ENCODE measurements around the gene PLP2.

The PLP2 gene

DNA sequence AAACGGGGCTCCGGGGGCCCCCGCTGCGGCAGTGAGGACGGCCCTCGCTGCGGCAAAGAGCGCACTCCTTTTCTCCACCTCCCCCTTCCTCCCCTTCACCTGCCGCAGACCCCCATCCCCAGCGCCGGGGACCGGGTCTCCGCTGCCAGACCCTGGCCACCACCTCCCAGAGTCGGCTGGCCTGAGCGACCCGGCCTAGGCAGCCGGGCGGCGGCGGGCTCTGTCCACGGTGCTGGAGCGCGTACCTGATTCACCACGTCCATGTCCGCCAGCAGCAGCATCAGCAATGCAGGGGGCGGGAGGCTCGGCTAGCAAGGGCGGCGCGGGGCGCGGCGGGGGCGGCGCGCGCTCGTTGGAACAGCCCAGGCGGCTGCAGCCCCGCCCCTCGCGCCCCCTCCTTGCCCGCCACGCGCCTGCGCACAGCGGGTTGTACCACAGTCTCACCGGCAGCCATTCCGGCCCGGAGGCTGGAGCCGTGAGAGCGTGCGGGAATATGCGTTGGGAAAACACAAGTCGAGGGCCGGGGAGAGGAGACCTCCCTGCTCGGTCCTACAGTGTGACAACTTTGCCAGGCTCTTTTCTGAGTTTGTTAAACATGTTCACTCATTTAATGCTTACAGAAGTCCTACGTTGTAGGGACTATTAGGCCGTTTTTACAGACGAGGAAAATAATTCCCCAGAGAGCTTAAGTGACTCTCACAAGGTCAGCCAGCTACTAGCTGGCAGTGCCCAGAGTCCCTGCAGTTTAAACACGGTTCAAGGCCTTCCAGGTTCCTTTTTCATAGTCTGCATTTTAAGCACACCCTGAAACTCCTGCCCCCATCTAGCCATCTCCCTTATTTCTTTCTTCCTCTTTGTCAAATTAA lies 28.4 kb downstream of the PLP2 start, which contains the start of gene SYP:
TSS of gene SYP (minus strand) at position 288 of the 866 bp plus-strand sequence. CDS start at position 281, 7 bp downstream.
- H3K4me1 ChIP-seq (ENCODE audit: control insufficient read depth, insufficient read depth, low read length, poor library complexity, severe bottlenecking), result peaks cover 4% of the 10 kb centered on the region
- no peak within 1 kb of the TSS for H3K4me3 ChIP-seq (ENCODE audit: extremely low read depth, insufficient read depth, low read length, poor library complexity, severe bottlenecking)
- WGBS, 2 experiments (ENCODE audit: insufficient coverage in 2 of 2), result 0 to 13% methylated on average over 10 to 16 of the region's 61 CpGs
- no peaks in the 10 kb centered on the region for H3K9me3 ChIP-seq (ENCODE audit: control insufficient read depth, low read length)
- no peak within 1 kb of the TSS for H3K27ac ChIP-seq (ENCODE audit: low read depth, low read length, severe bottlenecking)
- no peaks in the 10 kb centered on the region for H3K36me3 ChIP-seq (ENCODE audit: control insufficient read depth, insufficient read depth, low read length)

DNA sequence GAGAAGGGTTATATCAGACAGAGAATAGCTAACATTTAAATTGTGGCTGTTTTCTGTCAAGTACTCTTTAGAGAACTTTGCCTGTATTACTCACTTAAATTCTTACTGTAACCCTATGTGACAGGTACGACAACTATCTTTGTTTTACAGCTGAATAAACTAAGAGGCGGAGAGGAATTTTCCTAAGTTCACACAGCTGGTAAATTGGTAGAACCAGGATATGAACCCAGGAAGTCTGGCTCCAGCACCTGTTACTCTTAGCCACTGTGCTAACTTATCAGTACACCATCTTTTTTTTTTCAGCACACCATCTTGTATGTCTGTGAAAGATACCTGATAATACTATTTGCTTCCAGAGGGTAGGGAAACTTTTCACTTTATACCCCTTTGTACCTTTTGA lies 30.3 kb downstream of the PLP2 start:
- no peak overlapping the region for H3K27ac ChIP-seq (ENCODE audit: low read depth, low read length, severe bottlenecking)
- no peaks in the 10 kb centered on the region for H3K36me3 ChIP-seq (ENCODE audit: control insufficient read depth, insufficient read depth, low read length)
- no peak overlapping the region for H3K4me3 ChIP-seq (ENCODE audit: extremely low read depth, insufficient read depth, low read length, poor library complexity, severe bottlenecking)
- H3K9me3 ChIP-seq (ENCODE audit: control insufficient read depth, low read length), result no peaks in the 10 kb centered on the region
- H3K4me1 ChIP-seq (ENCODE audit: control insufficient read depth, insufficient read depth, low read length, poor library complexity, severe bottlenecking), result peaks cover 4% of the 10 kb centered on the region
- no CpG with 5 or more reads among the region's 2 CpGs for WGBS, 2 experiments (ENCODE audit: insufficient coverage in 2 of 2)

DNA sequence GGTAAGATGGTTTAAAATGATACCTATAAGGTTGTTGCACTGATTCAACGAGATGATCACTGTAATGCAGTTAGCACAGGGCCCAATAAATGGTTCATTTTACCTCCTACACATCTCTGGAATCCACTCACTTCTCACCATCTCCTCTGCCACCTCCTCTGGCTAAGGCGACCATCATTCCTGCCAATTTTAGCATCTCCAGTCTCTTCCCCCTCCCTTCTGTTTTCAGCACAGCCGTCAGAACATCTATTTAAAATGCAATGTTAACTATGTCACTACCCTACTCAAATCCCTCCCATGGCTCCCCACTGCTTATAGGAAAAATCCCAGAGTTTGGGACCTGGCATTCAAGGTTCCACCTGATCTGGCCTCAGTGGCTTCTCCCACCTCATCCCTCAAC lies 31.8 kb downstream of the PLP2 start:
- 62 to 90% methylated on average over 2 to 3 of the region's 3 CpGs for whole genome bisulfite sequencing, 2 experiments (ENCODE audit: insufficient coverage in 2 of 2)
- Histone ChIP-seq H3K36me3 (ENCODE audit: control insufficient read depth, insufficient read depth, low read length) (no peaks in the 10 kb centered on the region), H3K4me1 (ENCODE audit: control insufficient read depth, insufficient read depth, low read length, poor library complexity, severe bottlenecking) (peaks cover 4% of the 10 kb centered on the region), H3K9me3 (ENCODE audit: control insufficient read depth, low read length) (no peaks in the 10 kb centered on the region), H3K27ac (ENCODE audit: low read depth, low read length, severe bottlenecking) (no peak overlapping the region), H3K4me3 (ENCODE audit: extremely low read depth, insufficient read depth, low read length, poor library complexity, severe bottlenecking) (no peak overlapping the region)

DNA sequence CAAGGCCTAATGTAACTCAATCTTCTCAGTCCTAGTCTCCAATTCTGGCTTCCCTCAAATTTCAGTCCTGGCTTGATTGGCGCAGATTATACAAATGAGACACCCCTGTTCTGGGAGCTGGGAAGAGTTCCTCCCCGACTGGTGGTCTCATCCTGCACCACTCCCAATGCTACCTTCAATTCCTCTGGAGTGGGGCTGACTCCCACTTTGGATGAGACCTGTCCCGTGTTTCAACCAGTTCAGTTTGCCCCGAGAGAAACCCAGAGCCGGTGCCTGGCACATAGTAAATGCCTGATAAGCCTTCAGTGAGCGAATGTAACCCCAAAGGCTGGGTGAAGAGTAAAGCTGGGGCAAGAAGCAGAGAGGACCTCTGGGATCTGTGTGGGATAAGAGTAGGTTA lies 32.3 kb downstream of the PLP2 start:
- WGBS, 2 experiments (ENCODE audit: insufficient coverage in 2 of 2), result 92 to 95% methylated on average over 2 to 4 of the region's 6 CpGs
- Histone ChIP-seq H3K9me3 (ENCODE audit: control insufficient read depth, low read length) (no peaks in the 10 kb centered on the region), H3K36me3 (ENCODE audit: control insufficient read depth, insufficient read depth, low read length) (no peaks in the 10 kb centered on the region), H3K4me1 (ENCODE audit: control insufficient read depth, insufficient read depth, low read length, poor library complexity, severe bottlenecking) (no peaks in the 10 kb centered on the region), H3K4me3 (ENCODE audit: extremely low read depth, insufficient read depth, low read length, poor library complexity, severe bottlenecking) (no peak overlapping the region), H3K27ac (ENCODE audit: low read depth, low read length, severe bottlenecking) (no peak overlapping the region)

DNA sequence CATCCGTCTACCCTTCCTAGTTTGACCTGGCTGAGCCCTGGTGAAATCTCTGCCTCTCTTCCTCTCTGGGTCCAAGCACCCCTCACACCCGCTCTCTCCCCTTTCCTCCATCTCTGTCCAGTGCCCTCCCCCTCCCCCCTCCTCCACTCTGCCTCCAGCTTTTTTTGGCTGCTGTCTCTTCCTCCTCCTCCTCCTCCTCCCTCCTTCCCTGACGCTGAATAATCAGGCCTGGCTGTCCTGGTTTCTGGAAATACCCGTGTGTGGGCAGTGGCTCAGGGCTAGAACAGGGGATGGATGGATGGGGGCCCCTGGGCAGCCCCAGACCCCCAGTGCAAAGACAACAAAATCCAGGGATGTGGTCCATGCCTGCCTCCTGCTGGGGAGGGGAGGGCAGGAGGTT lies 33.0 kb downstream of the PLP2 start:
- WGBS, 2 experiments (ENCODE audit: insufficient coverage in 2 of 2), result 60 to 78% methylated on average over 1 to 2 of the region's 4 CpGs
- no peaks in the 10 kb centered on the region for H3K36me3 ChIP-seq (ENCODE audit: control insufficient read depth, insufficient read depth, low read length)
- H3K9me3 ChIP-seq (ENCODE audit: control insufficient read depth, low read length), result no peaks in the 10 kb centered on the region
- H3K4me1 ChIP-seq (ENCODE audit: control insufficient read depth, insufficient read depth, low read length, poor library complexity, severe bottlenecking), result no peaks in the 10 kb centered on the region
- H3K27ac ChIP-seq (ENCODE audit: low read depth, low read length, severe bottlenecking), result no peak overlapping the region
- H3K4me3 ChIP-seq (ENCODE audit: extremely low read depth, insufficient read depth, low read length, poor library complexity, severe bottlenecking), result no peak overlapping the region

DNA sequence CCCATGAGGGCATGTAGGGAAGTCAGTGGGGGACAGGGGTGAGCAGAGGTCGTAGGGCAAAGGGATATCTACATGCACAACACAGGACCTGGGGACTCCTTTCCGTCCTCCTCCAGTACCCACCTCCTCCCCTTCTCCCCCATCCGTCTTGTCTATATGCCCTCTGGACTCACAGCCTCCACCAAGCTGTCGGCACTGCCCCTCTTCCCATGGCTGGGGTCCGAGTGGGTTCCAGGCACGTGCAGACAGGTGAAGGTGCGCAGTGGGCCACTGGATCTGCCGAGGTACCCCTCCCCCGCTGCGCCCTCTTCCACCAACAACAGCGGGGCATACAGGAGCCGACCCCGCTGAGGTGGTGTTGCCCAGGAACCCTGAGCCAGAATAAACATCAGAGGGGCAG lies 33.7 kb downstream of the PLP2 start:
- Histone ChIP-seq H3K4me1 (ENCODE audit: control insufficient read depth, insufficient read depth, low read length, poor library complexity, severe bottlenecking) (no peaks in the 10 kb centered on the region), H3K4me3 (ENCODE audit: extremely low read depth, insufficient read depth, low read length, poor library complexity, severe bottlenecking) (no peak overlapping the region), H3K36me3 (ENCODE audit: control insufficient read depth, insufficient read depth, low read length) (no peaks in the 10 kb centered on the region), H3K9me3 (ENCODE audit: control insufficient read depth, low read length) (no peaks in the 10 kb centered on the region), H3K27ac (ENCODE audit: low read depth, low read length, severe bottlenecking) (no peak overlapping the region)
- 90 to 100% methylated on average over 2 to 3 of the region's 13 CpGs for WGBS, 2 experiments (ENCODE audit: insufficient coverage in 2 of 2)

DNA sequence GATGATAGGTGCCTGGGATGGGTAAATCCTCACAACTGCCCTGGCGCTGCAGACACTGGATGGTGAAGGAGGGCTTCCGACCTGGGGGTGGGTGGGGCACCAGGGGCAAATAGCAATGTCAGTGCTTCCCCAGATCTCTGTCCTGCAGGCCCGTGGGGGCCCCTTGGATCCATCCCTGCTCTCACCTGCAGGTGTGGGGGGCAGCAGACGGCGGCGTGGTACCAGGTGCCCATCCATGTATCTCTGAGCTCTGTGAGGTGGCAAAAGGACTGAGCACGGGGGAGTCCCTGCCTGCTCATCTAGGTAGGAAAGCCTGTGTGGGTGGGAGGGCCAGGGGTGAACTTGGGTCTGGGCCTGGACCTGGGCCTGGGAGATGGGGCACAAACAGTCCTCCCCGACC lies 34.8 kb downstream of the PLP2 start:
- H3K36me3 ChIP-seq (ENCODE audit: control insufficient read depth, insufficient read depth, low read length), result no peaks in the 10 kb centered on the region
- no CpG with 5 or more reads among the region's 8 CpGs for WGBS, 2 experiments (ENCODE audit: insufficient coverage in 2 of 2)
- H3K9me3 ChIP-seq (ENCODE audit: control insufficient read depth, low read length), result no peaks in the 10 kb centered on the region
- no peak overlapping the region for H3K27ac ChIP-seq (ENCODE audit: low read depth, low read length, severe bottlenecking)
- no peak overlapping the region for H3K4me3 ChIP-seq (ENCODE audit: extremely low read depth, insufficient read depth, low read length, poor library complexity, severe bottlenecking)
- H3K4me1 ChIP-seq (ENCODE audit: control insufficient read depth, insufficient read depth, low read length, poor library complexity, severe bottlenecking), result no peaks in the 10 kb centered on the region

DNA sequence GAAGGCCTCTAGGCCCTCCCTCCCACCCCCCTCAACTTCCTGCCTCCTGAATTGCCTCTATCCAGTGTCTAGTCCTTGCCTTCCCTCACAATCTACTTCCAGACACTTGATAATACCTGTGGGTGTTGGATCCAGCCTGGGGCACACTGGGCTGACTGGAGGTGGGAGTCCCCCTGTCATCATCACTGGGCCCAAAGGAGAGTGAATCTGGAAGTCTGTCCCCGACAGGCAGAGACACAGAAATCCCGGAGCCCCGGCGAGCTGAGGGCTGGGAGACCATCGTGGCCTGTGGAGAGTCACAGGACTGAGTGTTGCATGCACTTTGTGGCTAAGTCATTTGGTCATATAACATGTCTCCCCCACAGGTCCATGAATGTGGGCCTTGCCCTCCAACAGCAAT lies 36.7 kb downstream of the PLP2 start:
- H3K36me3 ChIP-seq (ENCODE audit: control insufficient read depth, insufficient read depth, low read length), result no peaks in the 10 kb centered on the region
- H3K4me1 ChIP-seq (ENCODE audit: control insufficient read depth, insufficient read depth, low read length, poor library complexity, severe bottlenecking), result no peaks in the 10 kb centered on the region
- H3K27ac ChIP-seq (ENCODE audit: low read depth, low read length, severe bottlenecking), result no peak overlapping the region
- no peaks in the 10 kb centered on the region for H3K9me3 ChIP-seq (ENCODE audit: control insufficient read depth, low read length)
- WGBS, 2 experiments (ENCODE audit: insufficient coverage in 2 of 2), result no CpG with 5 or more reads among the region's 5 CpGs
- no peak overlapping the region for H3K4me3 ChIP-seq (ENCODE audit: extremely low read depth, insufficient read depth, low read length, poor library complexity, severe bottlenecking)

DNA sequence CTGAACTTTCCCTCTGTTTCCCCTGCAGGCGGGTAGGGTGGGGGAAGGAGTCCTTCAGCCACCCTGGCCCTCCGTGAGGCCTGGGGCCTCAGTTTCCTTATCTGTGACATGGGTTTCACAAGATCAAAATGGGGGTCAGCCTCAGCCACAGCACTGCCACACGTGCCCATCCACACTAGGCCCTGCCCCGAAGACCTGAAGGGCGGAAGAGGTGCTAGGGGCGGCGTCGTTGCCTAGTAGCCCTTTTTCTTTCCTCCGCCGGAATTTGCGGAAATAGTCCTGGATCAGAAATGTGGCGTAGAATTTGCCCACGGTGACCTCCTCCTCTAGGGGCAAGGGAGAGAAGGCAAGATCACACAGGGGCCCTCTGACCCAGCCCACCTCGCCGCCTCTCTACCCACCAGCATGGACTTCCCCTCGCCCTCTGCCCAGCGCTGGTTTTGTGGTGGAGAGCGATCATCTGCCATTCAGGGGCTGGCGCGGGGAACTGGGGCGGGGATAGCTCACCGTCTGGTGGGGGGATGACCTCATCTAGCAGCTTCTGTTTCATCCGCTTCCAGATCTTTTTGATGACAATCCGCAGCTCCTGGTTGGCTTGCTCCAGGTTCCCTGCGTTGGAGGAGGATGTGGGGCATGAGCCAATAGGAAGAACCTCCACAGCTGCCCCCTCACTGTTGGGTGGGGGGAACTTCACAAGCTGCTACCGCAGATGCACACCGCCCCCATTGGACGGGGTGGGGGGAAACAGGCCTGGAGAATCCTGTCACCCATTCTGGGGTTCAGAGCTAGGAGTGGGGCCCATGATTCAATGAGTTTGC lies 37.9 kb downstream of the PLP2 start:
- no peaks in the 10 kb centered on the region for H3K4me1 ChIP-seq (ENCODE audit: control insufficient read depth, insufficient read depth, low read length, poor library complexity, severe bottlenecking)
- H3K9me3 ChIP-seq (ENCODE audit: control insufficient read depth, low read length), result no peaks in the 10 kb centered on the region
- WGBS, 2 experiments (ENCODE audit: insufficient coverage in 2 of 2), result 68 to 93% methylated on average over 6 to 11 of the region's 28 CpGs
- no peaks in the 10 kb centered on the region for H3K36me3 ChIP-seq (ENCODE audit: control insufficient read depth, insufficient read depth, low read length)
- H3K4me3 ChIP-seq (ENCODE audit: extremely low read depth, insufficient read depth, low read length, poor library complexity, severe bottlenecking), result no peak overlapping the region
- no peak overlapping the region for H3K27ac ChIP-seq (ENCODE audit: low read depth, low read length, severe bottlenecking)

DNA sequence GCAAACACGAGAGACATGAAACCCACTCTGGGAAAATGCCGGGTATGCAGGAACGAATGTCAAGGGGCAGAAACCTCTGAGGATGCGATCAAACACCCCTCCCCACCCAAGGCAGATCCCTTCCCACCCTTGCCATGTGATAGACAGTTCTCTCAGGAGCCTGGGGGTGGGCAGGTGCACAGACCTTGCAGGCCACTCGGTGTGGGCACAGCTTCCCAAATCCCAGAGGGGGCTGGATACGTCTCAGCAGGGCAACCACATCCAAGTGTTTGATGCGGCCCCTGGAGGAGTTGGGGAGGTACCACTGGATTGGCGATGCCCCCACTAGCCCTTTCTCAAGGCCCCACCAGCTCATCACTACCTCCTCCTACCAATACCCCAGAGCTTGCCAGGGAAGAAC lies 38.7 kb downstream of the PLP2 start:
- no peaks in the 10 kb centered on the region for H3K4me1 ChIP-seq (ENCODE audit: control insufficient read depth, insufficient read depth, low read length, poor library complexity, severe bottlenecking)
- H3K4me3 ChIP-seq (ENCODE audit: extremely low read depth, insufficient read depth, low read length, poor library complexity, severe bottlenecking), result no peak overlapping the region
- H3K36me3 ChIP-seq (ENCODE audit: control insufficient read depth, insufficient read depth, low read length), result no peaks in the 10 kb centered on the region
- 80 to 100% methylated on average over 2 to 4 of the region's 8 CpGs for WGBS, 2 experiments (ENCODE audit: insufficient coverage in 2 of 2)
- no peak overlapping the region for H3K27ac ChIP-seq (ENCODE audit: low read depth, low read length, severe bottlenecking)
- H3K9me3 ChIP-seq (ENCODE audit: control insufficient read depth, low read length), result no peaks in the 10 kb centered on the region

DNA sequence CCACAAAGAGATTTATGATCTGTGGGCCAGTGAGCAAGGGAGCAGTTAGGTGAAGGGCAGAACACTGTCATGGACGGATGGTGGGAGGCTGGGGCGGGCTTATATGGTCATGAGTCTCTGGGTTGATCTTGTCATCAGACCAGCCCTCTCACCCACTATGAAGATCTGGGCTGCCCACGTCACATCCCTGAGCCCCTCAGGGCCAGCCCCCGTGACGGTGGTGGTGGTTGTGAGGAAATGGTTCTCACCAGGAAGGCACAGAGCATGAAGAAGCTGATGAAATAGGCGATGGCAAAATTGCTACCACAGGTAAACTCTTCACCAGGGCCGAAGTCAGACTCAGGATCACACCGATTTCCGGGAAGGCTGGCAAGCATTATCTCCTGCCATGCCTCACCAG lies 39.4 kb downstream of the PLP2 start:
- no peaks in the 10 kb centered on the region for H3K4me1 ChIP-seq (ENCODE audit: control insufficient read depth, insufficient read depth, low read length, poor library complexity, severe bottlenecking)
- 100% methylated on average over 1 to 2 of the region's 9 CpGs for WGBS, 2 experiments (ENCODE audit: insufficient coverage in 2 of 2)
- no peak overlapping the region for H3K4me3 ChIP-seq (ENCODE audit: extremely low read depth, insufficient read depth, low read length, poor library complexity, severe bottlenecking)
- H3K36me3 ChIP-seq (ENCODE audit: control insufficient read depth, insufficient read depth, low read length), result no peaks in the 10 kb centered on the region
- no peak overlapping the region for H3K27ac ChIP-seq (ENCODE audit: low read depth, low read length, severe bottlenecking)
- no peaks in the 10 kb centered on the region for H3K9me3 ChIP-seq (ENCODE audit: control insufficient read depth, low read length)
